ENCODE results near the gene MOCOS.

The MOCOS gene

GRCh38 chr18:36262971-36263370 is 75.7 kb downstream of the MOCOS start:
- in situ Hi-C loops (cut with MboI; ENCODE audit: low sequenced_read_pairs), result no loop called here

- in situ Hi-C loops (cut with MboI; ENCODE audit: low sequenced_read_pairs), result no loop called here
Measured at GRCh38 chr18:36264283-36264682, 77.0 kb downstream of the MOCOS start.

GRCh38 chr18:36265015-36265414 is 77.7 kb downstream of the MOCOS start:
- in situ Hi-C loops (cut with MboI; ENCODE audit: low sequenced_read_pairs), result no loop called here

GRCh38 chr18:36269157-36269556 is 81.9 kb downstream of the MOCOS start:
- in situ Hi-C loops (cut with MboI; ENCODE audit: low sequenced_read_pairs), result no loop called here

- in situ Hi-C loops (cut with MboI; ENCODE audit: low sequenced_read_pairs), result no loop called here
Measured at GRCh38 chr18:36271153-36271552, 83.9 kb downstream of the MOCOS start.

GRCh38 chr18:36273347-36273746 is 86.0 kb downstream of the MOCOS start:
- in situ Hi-C loops (cut with MboI; ENCODE audit: low sequenced_read_pairs), result no loop called here

GRCh38 chr18:36274083-36274715 is 86.9 kb downstream of the MOCOS start:
- in situ Hi-C loops (cut with MboI; ENCODE audit: low sequenced_read_pairs), result no loop called here

GRCh38 chr18:36275561-36275960 is 88.3 kb downstream of the MOCOS start:
- in situ Hi-C loops (cut with MboI; ENCODE audit: low sequenced_read_pairs), result no loop called here

GRCh38 chr18:36279001-36279400 is 91.7 kb downstream of the MOCOS start:
- in situ Hi-C loops (cut with MboI; ENCODE audit: low sequenced_read_pairs), result no loop called here

- in situ Hi-C loops (cut with MboI; ENCODE audit: low sequenced_read_pairs), result loop anchor here (10.0 kb wide), 2 partner anchors 257 to 527 kb away; no protein-coding TSS in a partner anchor
Measured at GRCh38 chr18:36281936-36282335, 94.6 kb downstream of the MOCOS start.

- in situ Hi-C loops (cut with MboI; ENCODE audit: low sequenced_read_pairs), result loop anchor here (10.0 kb wide), 2 partner anchors 259 to 529 kb away; no protein-coding TSS in a partner anchor
Measured at GRCh38 chr18:36283448-36283847, 96.2 kb downstream of the MOCOS start.

GRCh38 chr18:36284268-36284667 is 97.0 kb downstream of the MOCOS start:
- in situ Hi-C loops (cut with MboI; ENCODE audit: low sequenced_read_pairs), result loop anchor here (10.0 kb wide), 2 partner anchors 259 to 529 kb away; no protein-coding TSS in a partner anchor

- in situ Hi-C loops (cut with MboI; ENCODE audit: low sequenced_read_pairs), result loop anchor here (10.0 kb wide), 2 partner anchors 260 to 530 kb away; no protein-coding TSS in a partner anchor
Measured at GRCh38 chr18:36284671-36285295, 97.5 kb downstream of the MOCOS start.

GRCh38 chr18:36287653-36288052 is 100.4 kb downstream of the MOCOS start:
- in situ Hi-C loops (cut with MboI; ENCODE audit: low sequenced_read_pairs), result loop anchor here (10.0 kb wide), 2 partner anchors 263 to 533 kb away; no protein-coding TSS in a partner anchor

GRCh38 chr18:36288689-36289088 is 101.4 kb downstream of the MOCOS start:
- in situ Hi-C loops (cut with MboI; ENCODE audit: low sequenced_read_pairs), result loop anchor here (10.0 kb wide), 2 partner anchors 264 to 534 kb away; no protein-coding TSS in a partner anchor

GRCh38 chr18:36294031-36294430 is 106.7 kb downstream of the MOCOS start:
- in situ Hi-C loops (cut with MboI; ENCODE audit: low sequenced_read_pairs), result no loop called here

- in situ Hi-C loops (cut with MboI; ENCODE audit: low sequenced_read_pairs), result no loop called here
Measured at GRCh38 chr18:36295214-36295613, 107.9 kb downstream of the MOCOS start.

- in situ Hi-C loops (cut with MboI; ENCODE audit: low sequenced_read_pairs), result no loop called here
Measured at GRCh38 chr18:36295880-36296301, 108.6 kb downstream of the MOCOS start.

- in situ Hi-C loops (cut with MboI; ENCODE audit: low sequenced_read_pairs), result no loop called here
Measured at GRCh38 chr18:36296650-36297416, 109.5 kb downstream of the MOCOS start.

GRCh38 chr18:36297417-36298125 is 110.3 kb downstream of the MOCOS start, which contains the start of gene FHOD3:
FHOD3 (plus strand) TSS chr18:36297713; CDS start chr18:36297836, 123 bp downstream.
- in situ Hi-C loops (cut with MboI; ENCODE audit: low sequenced_read_pairs), result no loop called here
